Stimulated activated naive CD4-positive, alpha-beta T cell treated with Interleukin-2 at 50 U/mL for 16 hours (primary cell): Measurements from ENCODE around the gene PTCD2.

Experiments
- DNase-seq: peaks from one replicate; lab custom pipeline; 2025; lab: John Stamatoyannopoulos, UW

The PTCD2 gene

DNA sequence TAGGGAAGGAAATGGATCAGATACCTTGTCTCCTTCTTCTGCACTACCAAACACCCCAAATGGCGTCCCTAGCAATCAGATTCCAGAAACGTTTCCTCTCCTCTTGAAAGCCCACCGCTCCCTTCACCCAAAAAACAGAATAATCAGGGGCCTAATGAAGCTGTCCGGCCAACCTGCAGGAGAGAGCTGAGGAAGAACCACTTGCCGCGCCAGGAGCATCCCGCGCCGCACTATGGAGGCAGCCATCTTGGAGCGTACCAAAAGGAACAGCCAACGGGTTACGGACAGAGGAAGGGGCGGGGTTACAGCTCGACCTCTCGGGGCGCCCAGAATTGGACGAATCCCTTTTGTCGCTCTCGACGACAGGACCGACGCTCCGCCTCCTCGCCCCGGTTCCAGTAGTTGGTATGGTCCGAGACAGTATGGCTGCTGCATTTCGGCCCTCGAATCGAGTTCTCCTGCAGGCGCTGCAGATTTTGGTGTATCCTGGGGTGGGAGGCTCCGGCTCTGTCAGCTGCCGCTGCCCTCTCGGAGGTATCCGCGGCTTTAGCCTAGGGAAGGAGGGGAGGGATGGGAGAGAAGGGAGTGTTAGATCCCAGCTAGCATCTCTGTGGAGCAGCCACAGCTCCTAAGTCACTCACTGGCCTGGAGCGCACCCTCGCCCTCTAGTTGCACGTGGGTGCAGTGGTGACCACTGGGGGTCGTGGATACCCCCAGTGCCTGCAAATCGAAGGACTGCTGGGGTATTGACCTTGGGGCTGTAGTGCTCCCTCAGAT is at the start of gene PTCD2, which contains the start of gene MRPS27:
TSS of gene PTCD2 (plus strand) at position 398 of the 777 bp plus-strand sequence. CDS start at position 408, 10 bp downstream.
TSS of gene MRPS27 (minus strand) at position 265 of the 777 bp plus-strand sequence. CDS start at position 246, 19 bp downstream.
- peak; percentile 95 for DNase-seq

DNA sequence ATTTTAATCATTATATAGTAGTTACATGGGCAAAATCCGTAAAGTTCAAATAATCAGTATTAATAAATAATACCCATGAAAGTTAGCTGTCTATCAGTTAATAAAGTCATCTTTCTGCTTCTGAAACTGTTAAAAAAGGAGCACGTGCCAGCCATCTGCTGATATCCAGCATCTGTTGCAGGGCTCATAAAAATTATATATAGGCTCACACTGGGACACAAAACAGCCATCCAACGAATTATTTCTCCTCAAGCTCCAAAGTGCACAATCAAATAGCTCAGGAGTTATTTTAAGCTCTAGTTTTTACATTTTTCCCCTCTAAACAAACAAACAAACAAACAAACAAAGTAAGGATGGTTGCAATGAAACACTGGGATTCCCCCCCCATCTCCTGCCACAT is 48.5 kb upstream of the PTCD2 start:
- no peak for DNase-seq

DNA sequence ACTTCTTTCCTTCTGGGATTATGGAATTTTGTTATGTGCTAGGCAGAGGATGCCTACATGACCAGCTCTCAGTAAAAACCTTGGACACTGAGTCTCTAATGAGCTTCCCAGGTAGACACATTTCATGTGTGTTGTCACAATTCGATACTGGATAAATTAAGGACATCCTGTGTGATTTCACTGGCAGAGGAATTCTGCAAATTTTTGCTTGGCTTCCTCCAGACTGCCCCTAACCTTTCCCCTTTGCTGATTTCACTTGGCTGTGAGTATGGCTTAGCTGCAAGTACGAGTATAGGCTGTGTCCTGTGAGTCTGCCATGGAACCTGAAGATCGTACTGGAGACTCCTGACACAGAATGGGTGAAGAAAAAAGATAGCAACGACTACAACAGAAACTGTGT is 47.8 kb upstream of the PTCD2 start:
- DNase-seq: no peak

GRCh38 chr5:72273547-72273946 is 46.6 kb upstream of the PTCD2 start:
- DNase-seq: no peak

DNA sequence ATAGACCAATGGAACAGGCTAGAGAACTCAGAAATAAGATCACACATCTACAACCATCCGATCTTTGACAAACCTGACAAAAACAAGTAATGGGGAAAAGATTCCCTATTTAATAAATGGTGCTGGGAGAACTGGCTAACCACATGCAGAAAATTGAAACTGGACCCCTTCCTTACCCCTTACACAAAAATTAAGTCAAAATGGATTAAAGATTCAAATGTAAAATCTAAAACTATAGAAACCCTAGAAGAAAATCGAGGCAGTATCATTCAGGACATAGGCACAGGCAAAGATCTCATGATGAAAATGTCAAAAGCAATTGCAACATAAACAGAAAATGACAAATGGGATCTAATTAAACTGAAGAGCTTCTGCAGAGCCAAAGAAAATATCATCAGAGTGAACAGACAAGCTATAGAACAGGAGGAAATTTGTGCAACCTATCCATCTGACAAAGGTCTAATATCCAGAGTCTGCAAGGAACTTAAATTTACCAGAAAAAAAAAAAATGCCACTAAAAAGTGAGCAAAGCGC is 43.9 kb upstream of the PTCD2 start:
- DNase-seq: no peak

- DNase-seq: no peak
These were observed 39.5 kb upstream of the PTCD2 start for GRCh38 chr5:72280581-72281069.

- no peak for DNase-seq
These were observed 38.8 kb upstream of the PTCD2 start for GRCh38 chr5:72281430-72281763.

GRCh38 chr5:72281764-72282499 is 38.2 kb upstream of the PTCD2 start:
- no peak for DNase-seq

DNA sequence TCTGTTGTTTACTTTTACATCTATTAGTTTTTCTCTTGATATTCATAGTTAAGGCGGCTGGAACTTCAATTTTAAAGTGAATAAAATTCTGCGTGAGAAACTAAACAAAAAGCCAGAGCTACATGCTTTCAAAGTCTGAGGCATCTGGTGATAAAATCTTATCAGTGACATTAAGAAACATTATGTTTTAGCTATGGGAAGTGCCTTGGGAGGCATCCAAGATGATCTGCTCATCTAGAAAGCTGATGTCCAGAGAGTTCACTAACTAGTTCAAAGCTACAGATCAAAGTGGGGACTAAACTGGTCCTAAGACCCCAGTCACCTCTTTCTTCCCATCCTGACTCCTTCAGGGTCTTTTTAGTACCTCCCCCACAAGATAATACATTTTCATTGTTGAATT is 37.3 kb upstream of the PTCD2 start:
- no peak for DNase-seq

GRCh38 chr5:72283358-72283757 is 36.8 kb upstream of the PTCD2 start:
- no peak for DNase-seq

GRCh38 chr5:72284559-72285423 is 35.4 kb upstream of the PTCD2 start:
- DNase-seq: no peak

GRCh38 chr5:72285424-72285821 is 34.8 kb upstream of the PTCD2 start:
- DNase-seq: no peak

GRCh38 chr5:72286798-72287197 is 33.4 kb upstream of the PTCD2 start:
- DNase-seq: no peak

- no peak for DNase-seq
These were observed 31.2 kb upstream of the PTCD2 start for GRCh38 chr5:72288924-72289323.

DNA sequence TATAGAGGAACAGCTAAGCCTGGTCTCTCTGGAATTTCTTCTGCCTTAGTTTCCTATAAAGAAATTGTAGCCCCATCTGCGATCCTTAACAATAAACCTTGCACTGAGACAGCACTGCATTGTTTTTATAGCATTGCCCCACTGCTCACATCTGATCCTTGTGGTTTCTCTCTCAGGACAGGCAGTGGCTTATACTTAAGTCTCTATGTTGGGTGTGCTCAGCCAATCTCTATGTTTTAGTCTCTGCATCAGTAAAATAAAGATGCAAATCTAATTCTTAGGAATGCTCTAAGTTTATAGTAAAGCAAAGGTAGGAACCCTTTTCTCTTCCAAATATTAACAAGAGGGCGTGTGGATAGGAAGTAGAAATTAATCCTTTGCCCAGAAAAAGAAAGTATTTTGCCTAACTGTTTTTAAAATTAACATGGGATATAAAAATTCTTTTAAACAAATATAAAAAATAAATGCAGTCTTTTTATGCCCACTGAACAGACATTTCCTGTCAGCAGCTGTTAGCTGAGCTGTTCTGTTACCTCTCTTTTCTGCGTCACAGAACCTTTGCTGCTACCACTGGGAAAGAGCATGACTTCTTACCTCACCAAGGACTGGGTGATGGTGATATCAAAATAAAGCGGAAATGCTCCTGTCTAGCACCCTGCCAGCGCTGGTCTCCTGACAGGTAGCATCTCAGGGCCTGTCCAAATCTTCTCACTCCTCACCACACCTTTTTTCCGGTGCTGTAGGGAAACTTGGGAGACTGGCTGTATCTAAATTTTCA is 29.6 kb upstream of the PTCD2 start:
- DNase-seq: no peak

DNA sequence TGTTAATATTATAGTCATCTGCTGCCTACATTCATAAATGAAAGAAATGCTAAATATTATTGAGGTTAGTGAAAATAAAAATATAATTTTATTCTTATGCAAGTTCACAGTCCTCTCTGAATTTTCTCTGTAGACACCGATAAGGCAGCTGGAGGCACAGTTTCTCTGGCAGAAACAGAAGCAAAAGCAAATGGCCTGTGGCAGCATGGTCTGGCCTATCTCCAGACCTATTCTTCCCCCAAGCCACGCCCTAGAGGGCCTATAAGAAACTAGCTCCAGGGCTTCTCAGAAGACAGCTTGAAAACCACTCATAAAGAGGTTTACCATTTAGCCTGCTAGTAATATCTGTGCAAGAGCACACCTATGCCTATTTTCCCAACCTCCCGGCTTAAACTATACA is 28.6 kb upstream of the PTCD2 start:
- no peak for DNase-seq

DNA sequence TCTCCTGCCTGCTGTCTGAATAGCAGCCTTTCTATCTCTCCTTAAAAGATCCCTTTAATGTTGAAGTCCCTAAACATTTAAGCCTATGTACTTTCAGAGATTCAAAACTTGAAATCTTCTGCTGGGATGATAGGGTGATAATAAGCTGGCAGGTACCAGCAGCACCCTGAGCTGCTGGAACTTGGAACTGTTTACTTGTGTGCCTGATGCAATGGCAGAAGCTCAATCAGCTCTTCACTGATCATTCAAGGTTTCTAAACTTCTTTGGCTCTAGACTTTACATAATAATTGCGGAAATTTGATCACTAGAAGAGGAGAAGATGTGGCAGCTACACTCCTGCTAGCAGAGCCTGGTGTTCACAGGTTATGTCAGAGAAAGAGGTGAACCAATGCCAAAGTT is 27.8 kb upstream of the PTCD2 start:
- DNase-seq: no peak

- no peak for DNase-seq
These were observed 26.6 kb upstream of the PTCD2 start for GRCh38 chr5:72293495-72294055.

GRCh38 chr5:72294473-72294872 is 25.7 kb upstream of the PTCD2 start:
- no peak for DNase-seq

- DNase-seq: no peak
These were observed 24.6 kb upstream of the PTCD2 start for GRCh38 chr5:72295539-72295938.

- no peak for DNase-seq
These were observed 23.9 kb upstream of the PTCD2 start for GRCh38 chr5:72296256-72296655.
